Keratinocyte (primary cell): Measurements from ENCODE around the gene KICS2. TPM values are rescaled to one million over a fixed set of nuclear protein-coding genes. Genes with fewer than 3 reads are reported as not detected.
A peak's percentile ranks its signal among the peaks of the same experiment; 100 is the strongest.

ENCODE experiments used
- DNase-seq: peaks from one replicate; pipeline ENCODE4 v3.0.0-alpha.2; 2011; ENCODE audit warnings: low read depth, missing footprints, low spot score
- FAIRE-seq: peaks from 2 replicates; lab custom pipeline; 2011; peaks lifted over from hg19 to GRCh38; lab: Jason Lieb, UNC
- H2AFZ ChIP-seq: 2 replicates; pipeline ENCODE4 v1.6.0; 2012; ENCODE audit warnings: low read length, control low read depth, inconsistent platforms; ENCODE audit not compliant: control insufficient read depth
- H3K27ac ChIP-seq: 2 replicates; pipeline ENCODE4 v1.5.1; 2011; ENCODE audit warnings: low read length; ENCODE audit not compliant: control insufficient read depth, insufficient read depth
- H3K27me3 ChIP-seq: 3 replicates; pipeline ENCODE4 v1.6.0; 2011; ENCODE audit warnings: low read length; ENCODE audit not compliant: control insufficient read depth, insufficient read depth; ENCODE audit errors: extremely low read depth
- H3K36me3 ChIP-seq, 2 experiments: 2 replicates in 1 of 2; 3 replicates in 1 of 2; pipeline ENCODE4 v1.5.1; 2011; ENCODE audit warnings: low read length in 2 of 2, mild to moderate bottlenecking in 1 of 2; ENCODE audit not compliant: control insufficient read depth in 2 of 2, insufficient read depth in 2 of 2; ENCODE audit errors: extremely low read depth in 1 of 2
- H3K4me1 ChIP-seq: 3 replicates; pipeline ENCODE4 v1.5.1; 2011; ENCODE audit warnings: low read length; ENCODE audit not compliant: control insufficient read depth, insufficient read depth; ENCODE audit errors: extremely low read depth
- H3K4me2 ChIP-seq: 3 replicates; pipeline ENCODE4 v1.6.0; 2011; ENCODE audit warnings: low read depth, low read length; ENCODE audit not compliant: control insufficient read depth, insufficient read depth; ENCODE audit errors: extremely low read depth
- H3K4me3 ChIP-seq, 3 experiments: fragments of 200-600 bp in 1 of 3; sonication (generic) in 1 of 3; 2 replicates in 2 of 3; 3 replicates in 1 of 3; pipeline ENCODE4 v1.5.1; 2011 to 2016; ENCODE audit warnings: low read length in 3 of 3, mild to moderate bottlenecking in 3 of 3, control low read depth in 2 of 3, inconsistent platforms in 1 of 3, low read depth in 1 of 3, mixed read lengths in 1 of 3, mixed run types in 1 of 3, moderate library complexity in 1 of 3; ENCODE audit not compliant: control insufficient read depth in 2 of 3, insufficient read depth in 2 of 3; ENCODE audit errors: extremely low read depth in 1 of 3
- H3K79me2 ChIP-seq: 2 replicates; pipeline ENCODE4 v1.6.0; 2012; ENCODE audit warnings: low read length; ENCODE audit not compliant: control insufficient read depth, insufficient read depth
- H3K9ac ChIP-seq: 3 replicates; pipeline ENCODE4 v1.6.0; 2011; ENCODE audit warnings: low read length; ENCODE audit not compliant: control insufficient read depth, insufficient read depth; ENCODE audit errors: extremely low read depth
- H3K9me1 ChIP-seq: 3 replicates; pipeline ENCODE4 v1.6.0; 2011; ENCODE audit warnings: low read length; ENCODE audit not compliant: control insufficient read depth, insufficient read depth; ENCODE audit errors: extremely low read depth
- H3K9me3 ChIP-seq: 2 replicates; pipeline ENCODE4 v1.5.1; 2012; ENCODE audit warnings: low read depth, low read length; ENCODE audit not compliant: control insufficient read depth
- H4K20me1 ChIP-seq: 3 replicates; pipeline ENCODE4 v1.6.0; 2011; ENCODE audit warnings: low read length; ENCODE audit not compliant: control insufficient read depth, insufficient read depth; ENCODE audit errors: extremely low read depth
- EZH2 ChIP-seq: IDR thresholded peaks from one replicate; pipeline ENCODE4 v1.6.1; 2012; ENCODE audit warnings: inconsistent platforms, mild to moderate bottlenecking, low read length, moderate library complexity
- dilution Hi-C: fragments of 300-500 bp; cut with MboI; formaldehyde crosslinking; loops from one replicate; pipeline ENCODE4 v1.7.0; 2020; ENCODE audit warnings: low sequenced_read_pairs; ENCODE audit not compliant: extremely low pct_ligation_motif_present
- polyA plus RNA-seq, 5 experiments: library from polyadenylated mRNA; depleted of rRNA in 3 of 5; stranded (reverse) in 3 of 5; stranded (forward) in 1 of 5; unstranded in 1 of 5; fragments of >200 nt; gene quantifications; 1 replicate in 1 of 5; 2 replicates in 3 of 5; 3 replicates in 1 of 5; pipeline versions ENCODE4 v1.2.1 to v1.2.3, GENCODE V29; 2011 to 2012; ENCODE audit warnings: missing spikeins in 2 of 5, low read depth in 1 of 5, low replicate concordance in 1 of 5
- TF ChIP-seq, protein P1 (sequence below), 3 experiments: IDR thresholded peaks in 1 of 3; conservative IDR thresholded peaks in 1 of 3; optimal IDR thresholded peaks in 1 of 3; 2 replicates in 2 of 3; 3 replicates in 1 of 3; pipeline versions ENCODE3 to v1.5.1; 2011; ENCODE audit warnings: low read length in 3 of 3, mild to moderate bottlenecking in 3 of 3, moderate library complexity in 2 of 3, control low read depth in 1 of 3, inconsistent platforms in 1 of 3; ENCODE audit not compliant: insufficient read depth in 2 of 3; ENCODE audit errors: extremely low read depth in 1 of 3

KICS2 gene
- polyA plus RNA-seq, 1 donor (not counting 4 experiments of a cell fraction or from before 2014, with no cell fraction given), result 6.2 TPM

DNA sequence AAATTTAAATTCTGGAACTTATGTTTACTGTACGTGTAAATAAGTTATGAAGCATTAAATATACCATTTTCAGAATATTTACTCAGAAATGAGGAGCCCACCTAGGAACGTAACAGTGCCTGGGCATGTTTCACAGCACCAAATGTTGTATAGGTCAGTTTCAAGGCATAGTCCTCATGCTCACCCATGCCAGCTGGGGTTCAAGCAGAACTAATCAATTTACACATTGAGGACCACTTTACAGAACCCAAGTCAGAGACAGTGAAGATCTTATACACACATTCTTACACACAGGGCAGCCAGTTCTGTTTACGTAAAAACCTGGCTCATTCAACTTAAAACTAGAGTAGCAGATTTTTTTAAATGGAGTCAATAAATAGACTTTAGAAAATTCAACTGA, 2.0 kb downstream of the KICS2 start:
- Histone ChIP-seq H3K4me2 (peak overlapping the region; percentile 32), H3K27ac (no peak overlapping the region), H2AFZ (no peak overlapping the region), H3K4me3 (no peak overlapping the region), H3K27me3 (no peaks in the 10 kb centered on the region), H3K9me1 (no peaks in the 10 kb centered on the region), H3K79me2 (peaks cover 11% of the 10 kb centered on the region), H4K20me1 (no peaks in the 10 kb centered on the region), H3K9ac (no peak overlapping the region), H3K36me3 (peaks cover 0 to 1% of the 10 kb centered on the region in 2 experiments), H3K9me3 (no peaks in the 10 kb centered on the region), H3K4me1 (peaks cover 16% of the 10 kb centered on the region)
- FAIRE-seq (no peak), DNase-seq (no peak)
- TF ChIP-seq EZH2, result no peak
- TF ChIP-seq, protein P1, sequence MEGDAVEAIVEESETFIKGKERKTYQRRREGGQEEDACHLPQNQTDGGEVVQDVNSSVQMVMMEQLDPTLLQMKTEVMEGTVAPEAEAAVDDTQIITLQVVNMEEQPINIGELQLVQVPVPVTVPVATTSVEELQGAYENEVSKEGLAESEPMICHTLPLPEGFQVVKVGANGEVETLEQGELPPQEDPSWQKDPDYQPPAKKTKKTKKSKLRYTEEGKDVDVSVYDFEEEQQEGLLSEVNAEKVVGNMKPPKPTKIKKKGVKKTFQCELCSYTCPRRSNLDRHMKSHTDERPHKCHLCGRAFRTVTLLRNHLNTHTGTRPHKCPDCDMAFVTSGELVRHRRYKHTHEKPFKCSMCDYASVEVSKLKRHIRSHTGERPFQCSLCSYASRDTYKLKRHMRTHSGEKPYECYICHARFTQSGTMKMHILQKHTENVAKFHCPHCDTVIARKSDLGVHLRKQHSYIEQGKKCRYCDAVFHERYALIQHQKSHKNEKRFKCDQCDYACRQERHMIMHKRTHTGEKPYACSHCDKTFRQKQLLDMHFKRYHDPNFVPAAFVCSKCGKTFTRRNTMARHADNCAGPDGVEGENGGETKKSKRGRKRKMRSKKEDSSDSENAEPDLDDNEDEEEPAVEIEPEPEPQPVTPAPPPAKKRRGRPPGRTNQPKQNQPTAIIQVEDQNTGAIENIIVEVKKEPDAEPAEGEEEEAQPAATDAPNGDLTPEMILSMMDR (optimal IDR thresholded peaks at IDR 0.05 in 1 of 3, IDR thresholded peaks at IDR 0.05 in 1 of 3, conservative IDR thresholded peaks at IDR 0.05 in 1 of 3; ENCODE audit: extremely low read depth in 1 of 3, insufficient read depth in 2 of 3, low read length in 3 of 3), result no peak
- dilution Hi-C loops, result no loop called here

DNA sequence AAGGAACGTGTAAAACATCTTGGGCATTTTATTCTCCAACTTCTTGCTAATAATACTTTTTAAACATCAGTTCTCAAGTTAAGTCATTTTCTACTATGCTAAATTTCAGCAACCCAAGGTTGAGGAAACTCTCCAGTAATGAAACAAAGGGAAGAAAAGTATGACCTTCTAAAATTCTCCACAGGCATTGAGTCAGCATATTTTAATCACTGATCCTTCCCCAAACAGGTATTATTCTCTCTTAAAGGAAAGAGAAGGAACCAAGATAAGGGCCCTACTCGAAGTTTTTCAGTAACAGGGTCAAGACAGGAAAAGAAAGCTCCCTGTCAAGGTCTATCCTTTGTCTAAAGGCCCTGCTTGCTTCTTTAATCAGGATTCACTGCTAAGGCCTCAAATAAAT, 3.0 kb downstream of the KICS2 start:
- H3K4me2 ChIP-seq, result no peak overlapping the region

More for the DNA sequence above, 3.0 kb downstream of the KICS2 start:
- Histone ChIP-seq H3K9ac (no peak overlapping the region), H3K9me3 (no peaks in the 10 kb centered on the region), H3K9me1 (no peaks in the 10 kb centered on the region), H3K79me2 (peaks cover 11% of the 10 kb centered on the region), H2AFZ (no peak overlapping the region), H3K27ac (no peak overlapping the region), H3K4me3 (no peak overlapping the region), H4K20me1 (no peaks in the 10 kb centered on the region), H3K27me3 (no peaks in the 10 kb centered on the region), H3K4me1 (peaks cover 16% of the 10 kb centered on the region), H3K36me3 (peaks cover 0 to 1% of the 10 kb centered on the region in 2 experiments)
- DNase-seq (no peak), FAIRE-seq (no peak)
- no peak for TF ChIP-seq EZH2
- TF ChIP-seq, protein P1 (optimal IDR thresholded peaks at IDR 0.05 in 1 of 3, IDR thresholded peaks at IDR 0.05 in 1 of 3, conservative IDR thresholded peaks at IDR 0.05 in 1 of 3; ENCODE audit: extremely low read depth in 1 of 3, insufficient read depth in 2 of 3, low read length in 3 of 3), result no peak
- dilution Hi-C loops, result no loop called here
